Spinal cord (tissue), 10 donors: ENCODE data around the gene DPP9. TPM values are rescaled to one million over a fixed set of nuclear protein-coding genes. Genes with fewer than 3 reads are reported as not detected.

ENCODE experiments used
- DNase-seq, 6 donors: peaks; one replicate each; pipeline versions ENCODE4 v3.0.0 to v3.0.0-alpha.2; 2013 to 2015; ENCODE audit warnings: low spot score in 6 of 6, low read depth in 4 of 6
- H3K27ac ChIP-seq: one replicate; pipeline ENCODE4 v1.5.1; 2013; ENCODE audit warnings: low read depth, low read length, control low read depth
- H3K27me3 ChIP-seq: one replicate; pipeline ENCODE4 v1.6.1; 2013; ENCODE audit warnings: low read length; ENCODE audit not compliant: control insufficient read depth, insufficient read depth
- H3K36me3 ChIP-seq: one replicate; pipeline ENCODE4 v1.6.1; 2013; ENCODE audit warnings: low read length; ENCODE audit not compliant: control insufficient read depth, insufficient read depth
- H3K4me1 ChIP-seq: one replicate; pipeline ENCODE4 v1.6.1; 2013; ENCODE audit warnings: low read length; ENCODE audit not compliant: control insufficient read depth, insufficient read depth
- H3K4me3 ChIP-seq: one replicate; pipeline ENCODE4 v1.5.1; 2013; ENCODE audit warnings: low read depth, low read length, control low read depth
- H3K9me3 ChIP-seq: one replicate; pipeline ENCODE4 v1.6.1; 2013; ENCODE audit warnings: low read length; ENCODE audit not compliant: control insufficient read depth, insufficient read depth
- WGBS: methylation state at CpG from one replicate; pipeline ENCODE4 v1.1.5; 2013; ENCODE audit warnings: missing lambda C conversion rate; ENCODE audit not compliant: insufficient coverage; 5-methylcytosine and 5-hydroxymethylcytosine counted together
- polyA plus RNA-seq, 2 donors: library from polyadenylated mRNA; unstranded; fragments of 120-200 nt; gene quantifications; one replicate each; pipeline ENCODE4 v1.2.1, GENCODE V29; 2013; ENCODE audit not compliant: insufficient read length in 2 of 2
- total RNA-seq, 2 donors: library from RNA; depleted of rRNA in 1 of 2; stranded (reverse); fragments of 120-200 nt in 1 of 2; fragments of >200 nt in 1 of 2; gene quantifications; one replicate each; pipeline versions ENCODE4 v1.2.3 to v1.2.4, GENCODE V29; 2013 to 2014
- donor health status: healthy.

DPP9 gene
- total and polyA plus RNA-seq, 4 donors = 9.6 to 30.3 (median 17.4) TPM

- peaks cover 20% of the 10 kb centered on the region for H3K4me1 ChIP-seq
- no peak for DNase-seq
- WGBS = 95% methylated on average over 44 of the region's 44 CpGs
- no peak overlapping the region for H3K27ac ChIP-seq
- no peaks in the 10 kb centered on the region for H3K27me3 ChIP-seq
- no peaks in the 10 kb centered on the region for H3K9me3 ChIP-seq
- H3K36me3 ChIP-seq = peaks cover 66% of the 10 kb centered on the region
- H3K4me3 ChIP-seq = no peak overlapping the region
These were observed 71.6 kb downstream of the DPP9 start for GRCh38 chr19:4652075-4652474.

GRCh38 chr19:4650159-4650558, 73.5 kb downstream of the DPP9 start:
- peaks cover 20% of the 10 kb centered on the region for H3K4me1 ChIP-seq
- no peak for DNase-seq
- peaks cover 53% of the 10 kb centered on the region for H3K36me3 ChIP-seq
- no peak overlapping the region for H3K4me3 ChIP-seq
- H3K27ac ChIP-seq = no peak overlapping the region
- H3K9me3 ChIP-seq = no peaks in the 10 kb centered on the region
- no peaks in the 10 kb centered on the region for H3K27me3 ChIP-seq
- WGBS = 85% methylated on average over 2 of the region's 2 CpGs

- Histone ChIP-seq H3K4me1 (peaks cover 20% of the 10 kb centered on the region), H3K27me3 (no peaks in the 10 kb centered on the region), H3K27ac (no peak overlapping the region), H3K36me3 (peaks cover 46% of the 10 kb centered on the region), H3K4me3 (no peak overlapping the region), H3K9me3 (no peaks in the 10 kb centered on the region)
- DNase-seq = no peak
- WGBS = 92% methylated on average over 16 of the region's 19 CpGs
These were observed 74.1 kb downstream of the DPP9 start for GRCh38 chr19:4649392-4650047.

GRCh38 chr19:4647676-4648644, 75.7 kb downstream of the DPP9 start:
- peaks cover 37% of the 10 kb centered on the region for H3K36me3 ChIP-seq
- 65% methylated on average over 11 of the region's 20 CpGs for WGBS
- no peak overlapping the region for H3K27ac ChIP-seq
- DNase-seq = peak in 1 of 6 donors; percentile 33
- no peaks in the 10 kb centered on the region for H3K27me3 ChIP-seq
- H3K4me3 ChIP-seq = no peak overlapping the region
- no peaks in the 10 kb centered on the region for H3K9me3 ChIP-seq
- H3K4me1 ChIP-seq = peaks cover 20% of the 10 kb centered on the region

GRCh38 chr19:4645718-4646117, 77.9 kb downstream of the DPP9 start:
- peaks cover 24% of the 10 kb centered on the region for H3K4me1 ChIP-seq
- peaks cover 24% of the 10 kb centered on the region for H3K36me3 ChIP-seq
- DNase-seq = no peak
- H3K9me3 ChIP-seq = no peaks in the 10 kb centered on the region
- H3K27ac ChIP-seq = no peak overlapping the region
- H3K4me3 ChIP-seq = no peak overlapping the region
- 91% methylated on average over 3 of the region's 4 CpGs for WGBS
- no peaks in the 10 kb centered on the region for H3K27me3 ChIP-seq

GRCh38 chr19:4642625-4643024, 81.0 kb downstream of the DPP9 start:
- Histone ChIP-seq H3K27ac (no peak overlapping the region), H3K4me3 (no peak overlapping the region), H3K27me3 (no peaks in the 10 kb centered on the region), H3K4me1 (peaks cover 26% of the 10 kb centered on the region), H3K36me3 (peaks cover 7% of the 10 kb centered on the region), H3K9me3 (no peaks in the 10 kb centered on the region)
- 85% methylated on average over 6 of the region's 6 CpGs for WGBS
- no peak for DNase-seq

- no peak for DNase-seq
- Histone ChIP-seq H3K27me3 (no peaks in the 10 kb centered on the region), H3K9me3 (no peaks in the 10 kb centered on the region), H3K4me3 (no peak overlapping the region), H3K4me1 (peaks cover 33% of the 10 kb centered on the region), H3K36me3 (peaks cover 7% of the 10 kb centered on the region), H3K27ac (no peak overlapping the region)
- WGBS = 90% methylated on average over 14 of the region's 14 CpGs
These were observed 82.5 kb downstream of the DPP9 start for GRCh38 chr19:4641132-4641531.

GRCh38 chr19:4640247-4641000, 83.2 kb downstream of the DPP9 start:
- no peak for DNase-seq
- Histone ChIP-seq H3K36me3 (peaks cover 7% of the 10 kb centered on the region), H3K4me1 (peaks cover 41% of the 10 kb centered on the region), H3K27ac (no peak overlapping the region), H3K4me3 (peak overlapping the region; percentile 72), H3K9me3 (no peaks in the 10 kb centered on the region), H3K27me3 (no peaks in the 10 kb centered on the region)
- 86% methylated on average over 14 of the region's 17 CpGs for WGBS

GRCh38 chr19:4639531-4640246, 84.0 kb downstream of the DPP9 start:
- 11% methylated on average over 33 of the region's 39 CpGs for WGBS
- no peaks in the 10 kb centered on the region for H3K9me3 ChIP-seq
- no peaks in the 10 kb centered on the region for H3K27me3 ChIP-seq
- H3K4me1 ChIP-seq = peaks cover 41% of the 10 kb centered on the region
- peak overlapping the region; percentile 72 for H3K4me3 ChIP-seq
- peak overlapping the region; percentile 25 for H3K27ac ChIP-seq
- H3K36me3 ChIP-seq = peaks cover 7% of the 10 kb centered on the region
- DNase-seq = peak in 2 of 6 donors; percentile 37 to 58
